ENCODE results near the gene IGF2BP2.

DNA sequence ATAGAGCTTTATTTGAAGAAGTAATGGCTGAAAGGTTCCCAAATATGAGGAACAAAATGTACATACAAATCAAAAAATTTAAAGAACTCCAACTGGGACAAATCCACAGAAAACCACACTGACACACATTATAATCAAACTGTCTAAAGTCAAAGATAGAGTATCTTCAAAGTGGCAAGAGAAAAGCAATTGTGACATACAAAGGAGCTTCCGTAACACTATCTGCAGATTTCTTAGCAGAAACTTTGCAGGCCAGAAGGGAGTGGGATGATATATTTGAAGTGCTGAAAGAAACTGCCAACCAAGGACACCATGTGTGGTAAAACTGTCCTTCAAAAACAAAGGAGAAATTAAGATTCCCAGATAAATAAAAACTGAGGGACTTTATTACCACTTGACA lies 146.8 kb downstream of the IGF2BP2 start:
- TF ChIP-seq, protein P1, sequence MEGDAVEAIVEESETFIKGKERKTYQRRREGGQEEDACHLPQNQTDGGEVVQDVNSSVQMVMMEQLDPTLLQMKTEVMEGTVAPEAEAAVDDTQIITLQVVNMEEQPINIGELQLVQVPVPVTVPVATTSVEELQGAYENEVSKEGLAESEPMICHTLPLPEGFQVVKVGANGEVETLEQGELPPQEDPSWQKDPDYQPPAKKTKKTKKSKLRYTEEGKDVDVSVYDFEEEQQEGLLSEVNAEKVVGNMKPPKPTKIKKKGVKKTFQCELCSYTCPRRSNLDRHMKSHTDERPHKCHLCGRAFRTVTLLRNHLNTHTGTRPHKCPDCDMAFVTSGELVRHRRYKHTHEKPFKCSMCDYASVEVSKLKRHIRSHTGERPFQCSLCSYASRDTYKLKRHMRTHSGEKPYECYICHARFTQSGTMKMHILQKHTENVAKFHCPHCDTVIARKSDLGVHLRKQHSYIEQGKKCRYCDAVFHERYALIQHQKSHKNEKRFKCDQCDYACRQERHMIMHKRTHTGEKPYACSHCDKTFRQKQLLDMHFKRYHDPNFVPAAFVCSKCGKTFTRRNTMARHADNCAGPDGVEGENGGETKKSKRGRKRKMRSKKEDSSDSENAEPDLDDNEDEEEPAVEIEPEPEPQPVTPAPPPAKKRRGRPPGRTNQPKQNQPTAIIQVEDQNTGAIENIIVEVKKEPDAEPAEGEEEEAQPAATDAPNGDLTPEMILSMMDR (IDR thresholded peaks at IDR 0.05) = no peak
- TF ChIP-seq, protein P2, sequence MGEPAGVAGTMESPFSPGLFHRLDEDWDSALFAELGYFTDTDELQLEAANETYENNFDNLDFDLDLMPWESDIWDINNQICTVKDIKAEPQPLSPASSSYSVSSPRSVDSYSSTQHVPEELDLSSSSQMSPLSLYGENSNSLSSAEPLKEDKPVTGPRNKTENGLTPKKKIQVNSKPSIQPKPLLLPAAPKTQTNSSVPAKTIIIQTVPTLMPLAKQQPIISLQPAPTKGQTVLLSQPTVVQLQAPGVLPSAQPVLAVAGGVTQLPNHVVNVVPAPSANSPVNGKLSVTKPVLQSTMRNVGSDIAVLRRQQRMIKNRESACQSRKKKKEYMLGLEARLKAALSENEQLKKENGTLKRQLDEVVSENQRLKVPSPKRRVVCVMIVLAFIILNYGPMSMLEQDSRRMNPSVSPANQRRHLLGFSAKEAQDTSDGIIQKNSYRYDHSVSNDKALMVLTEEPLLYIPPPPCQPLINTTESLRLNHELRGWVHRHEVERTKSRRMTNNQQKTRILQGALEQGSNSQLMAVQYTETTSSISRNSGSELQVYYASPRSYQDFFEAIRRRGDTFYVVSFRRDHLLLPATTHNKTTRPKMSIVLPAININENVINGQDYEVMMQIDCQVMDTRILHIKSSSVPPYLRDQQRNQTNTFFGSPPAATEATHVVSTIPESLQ (CRISPR knock-in tag; IDR thresholded peaks at IDR 0.05) = no peak
- TF ChIP-seq ELF4 (CRISPR knock-in tag; IDR thresholded peaks at IDR 0.05; ENCODE audit: low read depth) (no peak), CREM (CRISPR knock-in tag; IDR thresholded peaks at IDR 0.05) (no peak), RELA (CRISPR knock-in tag; IDR thresholded peaks at IDR 0.05; ENCODE audit: borderline replicate concordance) (no peak), GRHL2 (CRISPR knock-in tag; IDR thresholded peaks at IDR 0.05; ENCODE audit: insufficient replicate concordance, severe bottlenecking) (no peak), NR2C2 (CRISPR knock-in tag; IDR thresholded peaks at IDR 0.05) (no peak), SMAD4 (CRISPR knock-in tag; IDR thresholded peaks at IDR 0.05) (no peak)
- TF ChIP-seq, protein P3, sequence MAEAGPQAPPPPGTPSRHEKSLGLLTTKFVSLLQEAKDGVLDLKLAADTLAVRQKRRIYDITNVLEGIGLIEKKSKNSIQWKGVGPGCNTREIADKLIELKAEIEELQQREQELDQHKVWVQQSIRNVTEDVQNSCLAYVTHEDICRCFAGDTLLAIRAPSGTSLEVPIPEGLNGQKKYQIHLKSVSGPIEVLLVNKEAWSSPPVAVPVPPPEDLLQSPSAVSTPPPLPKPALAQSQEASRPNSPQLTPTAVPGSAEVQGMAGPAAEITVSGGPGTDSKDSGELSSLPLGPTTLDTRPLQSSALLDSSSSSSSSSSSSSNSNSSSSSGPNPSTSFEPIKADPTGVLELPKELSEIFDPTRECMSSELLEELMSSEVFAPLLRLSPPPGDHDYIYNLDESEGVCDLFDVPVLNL (CRISPR knock-in tag; IDR thresholded peaks at IDR 0.05; ENCODE audit: borderline replicate concordance, low read depth) = no peak

Measured in WTC11 (cell line).